Panc1 (cell line): ENCODE data around the gene PEF1. TPM values are rescaled to one million over a fixed set of nuclear protein-coding genes. Genes with fewer than 3 reads are reported as not detected.

Experiments
- ATAC-seq: fragments of 200-7000 bp; cut with Tn5 transposase; 2 replicates; pipeline ENCODE4 v1.9.1; 2020; ENCODE audit warnings: mild to moderate bottlenecking, moderate library complexity
- BruUV-seq: library from RNA; stranded (reverse); fragments of 400-500 nt; replicated peaks from 2 replicates; lab custom pipeline; 2021; lab: Mats Ljungman, UMichigan
- CTCF ChIA-PET: fragments of 300-600 bp; sonication (Branson Sonifier 250); formaldehyde crosslinking; loops from one replicate; lab custom pipeline; 2022; ENCODE audit warnings: antibody characterized with exemption; lab: Charles Lee
- POLR2A ChIA-PET: fragments of 300-600 bp; sonication (Branson Sonifier 250); formaldehyde crosslinking; loops from one replicate; lab custom pipeline; 2022; ENCODE audit warnings: antibody characterized with exemption; lab: Charles Lee
- DNase-seq: peaks from one replicate; pipeline ENCODE4 v3.0.0-alpha.2; 2010; ENCODE audit warnings: low read depth, low spot score
- H3K27ac ChIP-seq: 2 replicates; pipeline ENCODE4 v1.5.1; 2011; ENCODE audit warnings: mild to moderate bottlenecking, low read length, inconsistent platforms
- H3K27me3 ChIP-seq: fragments of 200-500 bp; sonication (Bioruptor generic); 2 replicates; pipeline ENCODE4 v1.6.0; 2014; ENCODE audit warnings: low read length, inconsistent platforms; ENCODE audit not compliant: control insufficient read depth, insufficient read depth
- H3K36me3 ChIP-seq: fragments of 200-500 bp; sonication (Bioruptor generic); 2 replicates; pipeline ENCODE4 v1.5.1; 2014; ENCODE audit warnings: inconsistent platforms, mild to moderate bottlenecking, low read length, moderate library complexity; ENCODE audit not compliant: control insufficient read depth, insufficient read depth
- H3K4me1 ChIP-seq: 2 replicates; pipeline ENCODE4 v1.5.1; 2011; ENCODE audit warnings: inconsistent platforms, mild to moderate bottlenecking, low read length, moderate library complexity; ENCODE audit not compliant: control insufficient read depth, insufficient read depth
- H3K4me3 ChIP-seq, 2 experiments: 2 replicates each; pipeline ENCODE4 v1.5.1; 2011 to 2012; ENCODE audit warnings: low read depth in 2 of 2, low read length in 2 of 2, mild to moderate bottlenecking in 2 of 2, inconsistent platforms in 1 of 2, moderate library complexity in 1 of 2
- H3K9me3 ChIP-seq: fragments of 200-500 bp; sonication (Bioruptor generic); 2 replicates; pipeline ENCODE4 v1.5.1; 2014; ENCODE audit warnings: low read depth, mild to moderate bottlenecking, inconsistent platforms, low read length, moderate library complexity; ENCODE audit not compliant: control insufficient read depth, insufficient read depth
- POLR2AphosphoS5 ChIP-seq: IDR thresholded peaks from 2 replicates; pipeline ENCODE4 v1.6.1; 2012; ENCODE audit warnings: mild to moderate bottlenecking, low read depth, low read length, moderate library complexity
- SIN3A ChIP-seq: IDR thresholded peaks from 2 replicates; pipeline ENCODE4 v1.6.1; 2012; ENCODE audit warnings: low read depth, mild to moderate bottlenecking, low read length, moderate library complexity, borderline replicate concordance; ENCODE audit not compliant: insufficient read depth
- TCF7L2 ChIP-seq: IDR thresholded peaks from 2 replicates; pipeline ENCODE4 v1.6.1; 2011; ENCODE audit warnings: mild to moderate bottlenecking, low read depth, low read length, inconsistent platforms
- in situ Hi-C: cut with HindIII; loops from 2 replicates; pipeline ENCODE4 v1.10.0; 2016; ENCODE audit warnings: low sequenced_read_pairs, low pct_unique_long_range_greater_than_20kb
- intact Hi-C: fragments of 100-400 bp; cut with micrococcal nuclease; formaldehyde crosslinking; loops from one replicate; pipeline ENCODE4 v1.10.0; 2022; ENCODE audit not compliant: unreplicated experiment
- total RNA-seq: library from RNA; stranded (reverse); gene quantifications from one replicate; pipeline ENCODE4 v1.2.1, GENCODE V29; 2021; ENCODE audit not compliant: unreplicated experiment
- TF ChIP-seq, protein P1 (sequence below), 2 experiments: IDR thresholded peaks; 2 replicates each; pipeline ENCODE4 v1.6.1; 2011 to 2012; ENCODE audit warnings: low read depth in 2 of 2, control low read depth in 1 of 2, low read length in 1 of 2, mild to moderate bottlenecking in 1 of 2, moderate library complexity in 1 of 2; ENCODE audit not compliant: insufficient read depth in 1 of 2

The PEF1 gene
- total RNA-seq, 1 experiment from 2014 or later, result 58.4 TPM

DNA sequence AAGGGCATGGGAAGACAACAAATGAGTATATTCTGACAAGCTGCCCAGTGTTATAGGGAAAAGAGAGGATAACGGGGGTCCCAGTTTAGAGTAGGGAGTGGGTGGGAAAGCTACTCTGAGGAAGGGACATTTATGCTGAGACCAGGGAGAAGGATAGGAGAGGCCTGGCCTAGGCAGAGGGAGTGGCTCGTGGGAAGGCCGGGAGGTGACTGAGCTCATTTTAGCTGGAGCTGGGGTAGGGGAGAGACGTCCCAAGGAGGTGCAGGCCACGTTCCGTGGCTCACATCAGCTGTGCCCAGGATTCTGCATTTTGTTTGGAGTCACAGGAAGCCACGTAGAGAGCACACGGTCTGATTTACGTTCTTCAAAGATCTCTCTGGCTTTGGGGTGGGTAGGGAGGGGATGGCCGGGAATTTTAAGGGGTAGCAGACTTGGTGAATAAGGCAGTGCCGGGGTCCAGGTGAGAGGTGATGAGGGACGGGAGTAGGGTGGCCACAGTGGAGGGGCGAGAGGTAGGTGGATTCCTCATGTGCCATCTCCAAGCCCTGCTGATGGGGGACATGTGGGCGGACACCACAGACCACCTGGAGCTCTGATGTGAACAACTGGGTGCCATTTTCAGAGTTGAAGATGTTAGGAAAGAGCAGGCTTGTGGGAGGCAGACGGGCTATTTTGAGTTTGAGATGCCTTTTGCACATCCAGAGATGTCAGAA, 63.6 kb downstream of the PEF1 start:
- H3K36me3 ChIP-seq, result peaks cover 4% of the 10 kb centered on the region; the same call in 1 of the 2 replicates
- no TSS peak for BruUV-seq
- H3K27me3 ChIP-seq, result no peaks in the 10 kb centered on the region
- in situ Hi-C loops, result no loop called here
- intact Hi-C loops, result no loop called here
- H3K4me1 ChIP-seq, result peaks cover 45% of the 10 kb centered on the region
- H3K4me3 ChIP-seq, result no peak overlapping the region
- H3K27ac ChIP-seq, result peak overlapping the region; percentile 65
- ChIA-PET POLR2A (no interaction called here), CTCF (interaction anchor here (0.6 to 1.1 kb wide), 2 partner anchors 38 to 116 kb away, joined by 3 read pairs; no protein-coding TSS in a partner anchor)
- no peak for ATAC-seq
- H3K9me3 ChIP-seq, result no peaks in the 10 kb centered on the region
- TF ChIP-seq POLR2AphosphoS5, result no peak
- no peak for TF ChIP-seq SIN3A
- no peak for DNase-seq

DNA sequence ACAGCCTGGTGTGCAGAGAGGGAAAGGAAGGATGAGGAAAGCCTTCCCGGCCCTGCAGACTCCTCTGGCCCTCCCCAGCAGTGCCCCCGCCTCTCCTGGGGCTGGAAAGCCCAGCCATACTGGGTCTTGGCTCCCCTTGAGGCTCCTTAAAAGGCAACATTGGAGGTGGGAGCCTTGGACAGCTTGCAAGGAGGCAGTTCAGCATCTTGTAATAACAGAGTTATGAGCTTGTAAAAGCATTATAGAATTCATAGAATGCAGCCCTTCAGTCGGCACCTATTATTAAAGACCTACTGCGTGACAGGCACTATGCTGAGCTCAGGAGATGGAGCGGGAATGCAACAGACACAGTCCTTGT, 64.2 kb downstream of the PEF1 start:
- ChIA-PET POLR2A (no interaction called here), CTCF (interaction anchor here (0.6 kb wide), 1 partner anchor 116 kb away, joined by 3 read pairs; no protein-coding TSS in a partner anchor)
- DNase-seq, result no peak
- H3K27me3 ChIP-seq, result no peaks in the 10 kb centered on the region
- H3K4me1 ChIP-seq, result peaks cover 51% of the 10 kb centered on the region
- ATAC-seq, result peak; percentile 15
- H3K36me3 ChIP-seq, result peaks cover 4% of the 10 kb centered on the region; the same call in 1 of the 2 replicates
- intact Hi-C loops (no loop called here), in situ Hi-C loops (no loop called here)
- H3K27ac ChIP-seq, result peak overlapping the region; percentile 65
- TF ChIP-seq TCF7L2, result peak; percentile 87
- TF ChIP-seq, protein P1, sequence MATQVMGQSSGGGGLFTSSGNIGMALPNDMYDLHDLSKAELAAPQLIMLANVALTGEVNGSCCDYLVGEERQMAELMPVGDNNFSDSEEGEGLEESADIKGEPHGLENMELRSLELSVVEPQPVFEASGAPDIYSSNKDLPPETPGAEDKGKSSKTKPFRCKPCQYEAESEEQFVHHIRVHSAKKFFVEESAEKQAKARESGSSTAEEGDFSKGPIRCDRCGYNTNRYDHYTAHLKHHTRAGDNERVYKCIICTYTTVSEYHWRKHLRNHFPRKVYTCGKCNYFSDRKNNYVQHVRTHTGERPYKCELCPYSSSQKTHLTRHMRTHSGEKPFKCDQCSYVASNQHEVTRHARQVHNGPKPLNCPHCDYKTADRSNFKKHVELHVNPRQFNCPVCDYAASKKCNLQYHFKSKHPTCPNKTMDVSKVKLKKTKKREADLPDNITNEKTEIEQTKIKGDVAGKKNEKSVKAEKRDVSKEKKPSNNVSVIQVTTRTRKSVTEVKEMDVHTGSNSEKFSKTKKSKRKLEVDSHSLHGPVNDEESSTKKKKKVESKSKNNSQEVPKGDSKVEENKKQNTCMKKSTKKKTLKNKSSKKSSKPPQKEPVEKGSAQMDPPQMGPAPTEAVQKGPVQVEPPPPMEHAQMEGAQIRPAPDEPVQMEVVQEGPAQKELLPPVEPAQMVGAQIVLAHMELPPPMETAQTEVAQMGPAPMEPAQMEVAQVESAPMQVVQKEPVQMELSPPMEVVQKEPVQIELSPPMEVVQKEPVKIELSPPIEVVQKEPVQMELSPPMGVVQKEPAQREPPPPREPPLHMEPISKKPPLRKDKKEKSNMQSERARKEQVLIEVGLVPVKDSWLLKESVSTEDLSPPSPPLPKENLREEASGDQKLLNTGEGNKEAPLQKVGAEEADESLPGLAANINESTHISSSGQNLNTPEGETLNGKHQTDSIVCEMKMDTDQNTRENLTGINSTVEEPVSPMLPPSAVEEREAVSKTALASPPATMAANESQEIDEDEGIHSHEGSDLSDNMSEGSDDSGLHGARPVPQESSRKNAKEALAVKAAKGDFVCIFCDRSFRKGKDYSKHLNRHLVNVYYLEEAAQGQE (IDR thresholded peaks at IDR 0.05; ENCODE audit: insufficient read depth in 1 of 2, low read depth in 2 of 2, low read length in 1 of 2), result no peak
- TF ChIP-seq SIN3A, result no peak
- no peaks in the 10 kb centered on the region for H3K9me3 ChIP-seq
- no TSS peak for BruUV-seq
- H3K4me3 ChIP-seq, result no peak overlapping the region

Other genes with a start within 250 kb of the PEF1 start
- gene SERINC2, start 231.7 kb downstream of the PEF1 start, total RNA-seq, result 14.0 TPM
- 6.1 TPM for gene TINAGL1, start 68.4 kb downstream of the PEF1 start, total RNA-seq
- 0.18 TPM for gene HCRTR1, start 27.2 kb downstream of the PEF1 start, total RNA-seq
- gene COL16A1, start 59.1 kb upstream of the PEF1 start, total RNA-seq, result 7.6 TPM
- 34.8 TPM for gene ADGRB2, start 119.5 kb upstream of the PEF1 start, total RNA-seq
- 0.54 TPM for gene SPOCD1, start 171.1 kb upstream of the PEF1 start, total RNA-seq